Colonic mucosa (tissue), 4 donors: ENCODE results near the gene DAAM1. TPM values are rescaled to one million over a fixed set of nuclear protein-coding genes. Genes with fewer than 3 reads are reported as not detected.

Experiments
- DNase-seq: peaks from one replicate; pipeline ENCODE4 v3.0.0-alpha.2; 2020
- H3K27ac ChIP-seq: fragments of 200-600 bp; one replicate; pipeline ENCODE4 v1.8.0; 2021
- H3K27me3 ChIP-seq: fragments of 200-600 bp; one replicate; pipeline ENCODE4 v1.8.0; 2021
- H3K36me3 ChIP-seq: fragments of 200-600 bp; one replicate; pipeline ENCODE4 v1.8.0; 2021
- H3K4me1 ChIP-seq: fragments of 200-600 bp; one replicate; pipeline ENCODE4 v1.8.0; 2021; ENCODE audit warnings: mild to moderate bottlenecking
- H3K4me3 ChIP-seq: fragments of 200-600 bp; one replicate; pipeline ENCODE4 v1.8.0; 2021
- H3K9ac ChIP-seq, 2 donors: one replicate each; pipeline ENCODE4 v1.7.0; 2013; ENCODE audit warnings: control low read depth in 2 of 2, low read depth in 2 of 2, low read length in 2 of 2
- H3K9me3 ChIP-seq: fragments of 200-600 bp; one replicate; pipeline ENCODE4 v1.8.0; 2021
- CTCF ChIP-seq: fragments of 200-600 bp; IDR thresholded peaks from one replicate; pipeline ENCODE4 v1.8.0; 2022; ENCODE audit warnings: antibody characterized with exemption, mild to moderate bottlenecking
- intact Hi-C: fragments of 100-400 bp; cut with DNase I; formaldehyde crosslinking; loops from one replicate; pipeline ENCODE4 v1.14.1; 2022
- total RNA-seq, 2 donors: library from RNA; stranded (reverse); fragmentation: NEBNext Ultra II Directional in 1 of 2; extraction: Animal tissue kit (Norgen Biotek cat#: 25700) in 1 of 2; gene quantifications; one replicate each; pipeline ENCODE4 v1.2.1, GENCODE V29; 2021
- donor health status: healthy.
- donor health status: DM: no; HTN: no; CAD: no.
- donor health status: DM: no; HTN: no; CAD: no.

The DAAM1 gene
- total RNA-seq, 2 donors from 2014 or later: 35.0 to 52.4 TPM

- no peaks in the 10 kb centered on the region for H3K36me3 ChIP-seq
- H3K27ac ChIP-seq: no peak overlapping the region
- no peaks in the 10 kb centered on the region for H3K27me3 ChIP-seq
- no peak overlapping the region for H3K9ac ChIP-seq
- no peaks in the 10 kb centered on the region for H3K9me3 ChIP-seq
- H3K4me3 ChIP-seq: no peak overlapping the region
- DNase-seq: no peak
- intact Hi-C loops: no loop called here
- H3K4me1 ChIP-seq: no peaks in the 10 kb centered on the region
- TF ChIP-seq CTCF: no peak
These were observed 26.8 kb upstream of the DAAM1 start for GRCh38 chr14:59161561-59162175.

DNA sequence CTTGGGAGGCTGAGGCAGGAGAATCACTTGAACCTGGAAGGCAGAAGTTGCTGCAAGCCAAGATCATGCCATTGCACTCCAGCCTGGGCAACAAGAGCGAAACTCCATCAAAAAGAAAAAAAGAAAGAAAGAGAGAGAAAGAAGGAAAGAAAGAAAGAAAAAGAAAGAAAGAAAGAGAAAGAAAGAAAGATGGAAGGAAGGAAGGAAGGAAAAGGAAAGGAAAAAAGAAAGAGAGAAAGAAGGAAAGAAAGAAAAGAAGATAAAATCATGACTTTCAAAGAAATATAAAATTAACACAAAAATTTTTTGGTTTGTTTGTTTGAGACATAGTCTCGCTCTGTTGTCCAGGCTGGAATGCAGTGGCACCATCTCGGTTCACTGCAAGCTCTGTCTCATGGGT, 22.2 kb upstream of the DAAM1 start:
- TF ChIP-seq CTCF: no peak
- H3K36me3 ChIP-seq: no peaks in the 10 kb centered on the region

GRCh38 chr14:59175404-59175803, 13.1 kb upstream of the DAAM1 start:
- Histone ChIP-seq H3K27me3 (no peaks in the 10 kb centered on the region), H3K4me1 (no peaks in the 10 kb centered on the region), H3K9ac (no peak overlapping the region), H3K27ac (no peak overlapping the region), H3K4me3 (no peak overlapping the region), H3K9me3 (no peaks in the 10 kb centered on the region), H3K36me3 (no peaks in the 10 kb centered on the region)
- no peak for TF ChIP-seq CTCF
- no peak for DNase-seq
- intact Hi-C loops: no loop called here

More for the DNA sequence above, 22.2 kb upstream of the DAAM1 start:
- Histone ChIP-seq H3K4me3 (no peak overlapping the region), H3K4me1 (no peaks in the 10 kb centered on the region), H3K27ac (no peak overlapping the region), H3K9me3 (no peaks in the 10 kb centered on the region), H3K27me3 (no peaks in the 10 kb centered on the region), H3K9ac (no peak overlapping the region)
- intact Hi-C loops: no loop called here
- no peak for DNase-seq

DNA sequence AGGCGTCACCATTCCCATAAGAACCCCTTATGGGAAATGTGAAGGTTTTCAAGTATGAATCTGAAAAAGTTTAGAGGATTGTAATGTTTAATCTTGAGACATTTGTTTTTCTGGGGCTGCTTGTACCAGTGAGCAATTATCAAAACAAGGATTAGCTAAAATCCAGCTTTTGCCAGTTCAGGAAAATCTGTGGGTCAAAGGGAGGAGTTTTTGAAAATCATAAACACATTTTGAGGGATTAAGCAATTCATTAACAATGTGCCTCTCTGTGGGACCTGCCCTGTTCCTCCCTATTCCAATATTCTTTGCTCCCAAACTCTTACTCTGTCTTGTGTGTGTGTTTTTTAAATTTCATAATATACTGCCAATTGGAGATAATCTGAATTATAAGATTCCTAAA, 11.7 kb upstream of the DAAM1 start:
- Histone ChIP-seq H3K9ac (no peak overlapping the region), H3K9me3 (no peaks in the 10 kb centered on the region), H3K27ac (no peak overlapping the region), H3K36me3 (no peaks in the 10 kb centered on the region), H3K4me3 (no peak overlapping the region), H3K4me1 (no peaks in the 10 kb centered on the region), H3K27me3 (no peaks in the 10 kb centered on the region)
- no peak for DNase-seq
- TF ChIP-seq CTCF: no peak
- intact Hi-C loops: no loop called here

GRCh38 chr14:59177262-59177661, 11.2 kb upstream of the DAAM1 start:
- Histone ChIP-seq H3K9me3 (no peaks in the 10 kb centered on the region), H3K4me3 (no peak overlapping the region), H3K4me1 (no peaks in the 10 kb centered on the region), H3K36me3 (no peaks in the 10 kb centered on the region), H3K27me3 (no peaks in the 10 kb centered on the region), H3K9ac (no peak overlapping the region), H3K27ac (no peak overlapping the region)
- intact Hi-C loops: no loop called here
- TF ChIP-seq CTCF: no peak
- DNase-seq: no peak
